Cardiac muscle cell (in vitro differentiated cells and primary cell): Measurements from ENCODE around the gene SC5D. TPM values are rescaled to one million over a fixed set of nuclear protein-coding genes. Genes with fewer than 3 reads are reported as not detected.

Experiments used
- DNase-seq, 2 donors: peaks; one replicate each; pipeline versions ENCODE4 v3.0.0 to v3.0.0-alpha.2; 2010 to 2017; ENCODE audit warnings: low read depth in 1 of 2, low spot score in 1 of 2
- H3K27ac ChIP-seq: fragments of 200-600 bp; sonication (generic); 2 replicates; pipeline ENCODE4 v1.5.1; 2016
- H3K27me3 ChIP-seq: fragments of 200-600 bp; sonication (generic); 2 replicates; pipeline ENCODE4 v1.6.0; 2016; ENCODE audit warnings: control low read depth
- H3K36me3 ChIP-seq: fragments of 200-600 bp; sonication (generic); 2 replicates; pipeline ENCODE4 v1.5.1; 2016; ENCODE audit warnings: control low read depth
- H3K4me1 ChIP-seq: fragments of 200-600 bp; sonication (generic); 2 replicates; pipeline ENCODE4 v1.8.1; 2017; ENCODE audit warnings: low read depth, mild to moderate bottlenecking, mixed run types
- H3K4me3 ChIP-seq: fragments of 200-600 bp; sonication (generic); 2 replicates; pipeline ENCODE4 v1.5.1; 2016; ENCODE audit warnings: mild to moderate bottlenecking
- H3K9me3 ChIP-seq: fragments of 200-600 bp; sonication (generic); 2 replicates; pipeline ENCODE4 v1.5.1; 2017; ENCODE audit warnings: low read depth, mild to moderate bottlenecking, control low read depth
- polyA plus RNA-seq: library from polyadenylated mRNA; unstranded; fragments of >200 nt; fragmentation: Nextera tagmentation; extraction: Ambion mirVana; gene quantifications from 2 replicates; pipeline ENCODE4 v1.2.1, GENCODE V29; 2016
- total RNA-seq: library from RNA; depleted of rRNA; stranded (reverse); fragments of >200 nt; gene quantifications from 2 replicates; pipeline ENCODE4 v1.2.3, GENCODE V29; 2016
- TF ChIP-seq, protein P1 (sequence below): IDR thresholded peaks from 2 replicates; pipeline ENCODE4 v1.5.1; 2012; ENCODE audit warnings: low read depth, mild to moderate bottlenecking, low read length

Gene SC5D
- total and polyA plus RNA-seq, 2 experiments from 2014 or later = 343 to 475 TPM

DNA sequence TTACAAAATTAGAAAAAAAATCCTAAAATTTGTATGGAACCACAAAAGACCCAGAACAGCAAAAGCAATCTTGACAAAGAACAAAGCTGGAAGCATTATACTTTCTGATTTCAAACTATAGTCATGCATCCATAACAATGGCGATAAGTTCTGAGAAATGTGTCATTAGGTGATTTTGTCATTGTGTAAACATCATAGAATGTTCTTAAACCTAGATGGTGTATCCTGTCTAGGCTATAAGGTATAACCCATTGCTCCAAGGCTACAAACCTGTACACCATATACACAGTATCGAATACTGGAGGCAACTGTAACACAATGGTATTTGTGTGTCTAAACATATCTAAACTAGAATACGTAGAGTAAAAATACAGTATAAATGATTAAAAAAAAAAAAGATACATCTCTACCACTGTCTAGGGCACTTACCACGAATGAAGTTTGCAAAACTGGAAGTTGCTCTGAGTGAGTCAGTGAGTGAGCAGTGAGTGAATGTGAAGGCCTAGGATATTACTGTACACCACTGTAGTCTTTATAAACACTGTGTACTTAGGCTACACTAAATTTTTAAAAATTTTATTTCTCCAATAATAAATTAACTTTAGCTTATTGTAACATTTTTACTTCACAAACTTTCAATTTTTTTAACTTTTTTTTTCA lies 18.1 kb upstream of the SC5D start:
- H3K4me1 ChIP-seq = peaks cover 19% of the 10 kb centered on the region
- DNase-seq = no peak
- no peak overlapping the region for H3K4me3 ChIP-seq
- H3K27me3 ChIP-seq = no peaks in the 10 kb centered on the region
- H3K9me3 ChIP-seq = no peaks in the 10 kb centered on the region
- TF ChIP-seq, protein P1, sequence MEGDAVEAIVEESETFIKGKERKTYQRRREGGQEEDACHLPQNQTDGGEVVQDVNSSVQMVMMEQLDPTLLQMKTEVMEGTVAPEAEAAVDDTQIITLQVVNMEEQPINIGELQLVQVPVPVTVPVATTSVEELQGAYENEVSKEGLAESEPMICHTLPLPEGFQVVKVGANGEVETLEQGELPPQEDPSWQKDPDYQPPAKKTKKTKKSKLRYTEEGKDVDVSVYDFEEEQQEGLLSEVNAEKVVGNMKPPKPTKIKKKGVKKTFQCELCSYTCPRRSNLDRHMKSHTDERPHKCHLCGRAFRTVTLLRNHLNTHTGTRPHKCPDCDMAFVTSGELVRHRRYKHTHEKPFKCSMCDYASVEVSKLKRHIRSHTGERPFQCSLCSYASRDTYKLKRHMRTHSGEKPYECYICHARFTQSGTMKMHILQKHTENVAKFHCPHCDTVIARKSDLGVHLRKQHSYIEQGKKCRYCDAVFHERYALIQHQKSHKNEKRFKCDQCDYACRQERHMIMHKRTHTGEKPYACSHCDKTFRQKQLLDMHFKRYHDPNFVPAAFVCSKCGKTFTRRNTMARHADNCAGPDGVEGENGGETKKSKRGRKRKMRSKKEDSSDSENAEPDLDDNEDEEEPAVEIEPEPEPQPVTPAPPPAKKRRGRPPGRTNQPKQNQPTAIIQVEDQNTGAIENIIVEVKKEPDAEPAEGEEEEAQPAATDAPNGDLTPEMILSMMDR = no peak
- no peaks in the 10 kb centered on the region for H3K36me3 ChIP-seq
- H3K27ac ChIP-seq = no peak overlapping the region

DNA sequence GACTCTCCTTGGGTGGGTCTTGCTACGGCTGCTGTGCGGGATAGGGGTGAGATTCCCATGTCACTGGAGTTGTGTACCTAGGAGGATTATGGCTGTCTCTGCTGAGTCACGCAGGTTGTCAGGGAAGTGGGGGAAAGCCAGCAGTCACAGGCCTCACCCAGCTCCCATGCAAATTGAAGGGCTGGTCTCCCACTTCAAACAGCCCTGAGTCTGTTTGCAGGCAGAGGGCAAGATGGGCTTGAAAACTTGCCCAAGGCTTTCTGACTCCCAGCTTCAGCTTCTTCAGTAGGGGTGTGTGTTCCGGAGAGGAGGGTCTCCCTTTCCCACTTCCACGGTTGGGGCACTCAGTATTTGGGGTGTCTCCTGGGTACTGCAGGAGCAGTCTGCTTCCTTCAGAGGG lies 10.9 kb upstream of the SC5D start:
- TF ChIP-seq, protein P1 = no peak
- DNase-seq = no peak
- H3K27ac ChIP-seq = peak overlapping the region; percentile 91
- H3K4me1 ChIP-seq = peaks cover 17% of the 10 kb centered on the region
- H3K4me3 ChIP-seq = no peak overlapping the region
- H3K27me3 ChIP-seq = no peaks in the 10 kb centered on the region
- H3K36me3 ChIP-seq = no peaks in the 10 kb centered on the region
- no peaks in the 10 kb centered on the region for H3K9me3 ChIP-seq

DNA sequence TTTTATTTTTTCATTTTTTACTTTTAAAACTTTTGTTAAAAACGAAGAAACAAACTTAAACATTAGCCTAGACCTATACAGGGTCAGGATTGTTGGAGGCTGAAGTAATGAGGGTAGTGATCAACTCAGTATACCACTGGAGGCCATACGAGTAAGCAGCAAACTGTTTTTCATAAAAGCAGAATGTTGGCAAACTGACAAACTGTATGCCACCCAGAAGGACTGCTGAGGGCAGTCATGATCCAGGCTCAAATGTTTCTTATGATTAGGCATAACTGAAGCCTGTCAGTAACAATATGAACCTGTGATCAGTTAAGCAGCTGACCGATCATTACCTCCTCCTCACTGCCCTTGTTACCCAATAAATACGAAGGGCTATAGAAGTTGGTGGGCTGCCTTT lies 10.2 kb upstream of the SC5D start:
- TF ChIP-seq, protein P1 = no peak

DNA sequence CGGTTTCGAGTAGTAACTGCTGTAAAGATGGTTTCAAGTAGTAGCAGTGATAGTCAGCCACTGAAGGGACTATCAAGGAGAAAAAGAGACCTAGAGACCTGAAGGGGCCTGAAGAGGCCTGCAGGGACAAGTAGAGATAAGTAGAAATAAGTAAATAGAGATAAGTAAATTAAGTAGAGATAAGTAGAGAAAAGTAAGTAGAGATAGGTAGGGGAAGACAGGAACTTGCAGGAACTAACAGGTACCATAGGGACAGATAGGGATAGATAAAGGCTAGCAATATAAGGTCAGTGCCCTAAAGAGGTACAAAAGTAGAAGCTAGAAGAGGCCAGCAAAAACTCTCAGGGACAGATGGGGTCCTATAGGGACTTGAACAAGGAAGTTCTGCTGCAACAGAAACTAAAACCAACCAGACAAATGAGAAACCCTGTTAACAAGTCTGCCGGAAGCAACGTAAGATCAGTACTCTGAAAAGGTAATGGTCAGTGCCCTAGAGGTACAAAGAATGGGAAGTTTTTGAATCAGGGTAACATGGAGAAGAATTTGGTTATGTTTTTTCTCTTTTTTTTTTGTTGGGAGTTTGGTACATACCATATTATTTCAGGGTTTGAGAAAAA lies 9.6 kb upstream of the SC5D start:
- Histone ChIP-seq H3K27me3 (no peaks in the 10 kb centered on the region), H3K27ac (peak overlapping the region; percentile 73), H3K4me3 (no peak overlapping the region), H3K4me1 (peaks cover 17% of the 10 kb centered on the region), H3K9me3 (no peaks in the 10 kb centered on the region), H3K36me3 (no peaks in the 10 kb centered on the region)
- TF ChIP-seq, protein P1 = no peak
- DNase-seq = no peak

More for the DNA sequence above, 10.2 kb upstream of the SC5D start:
- Histone ChIP-seq H3K27me3 (no peaks in the 10 kb centered on the region), H3K9me3 (no peaks in the 10 kb centered on the region), H3K27ac (peak overlapping the region; percentile 73), H3K36me3 (no peaks in the 10 kb centered on the region), H3K4me1 (peaks cover 17% of the 10 kb centered on the region), H3K4me3 (no peak overlapping the region)
- no peak for DNase-seq

DNA sequence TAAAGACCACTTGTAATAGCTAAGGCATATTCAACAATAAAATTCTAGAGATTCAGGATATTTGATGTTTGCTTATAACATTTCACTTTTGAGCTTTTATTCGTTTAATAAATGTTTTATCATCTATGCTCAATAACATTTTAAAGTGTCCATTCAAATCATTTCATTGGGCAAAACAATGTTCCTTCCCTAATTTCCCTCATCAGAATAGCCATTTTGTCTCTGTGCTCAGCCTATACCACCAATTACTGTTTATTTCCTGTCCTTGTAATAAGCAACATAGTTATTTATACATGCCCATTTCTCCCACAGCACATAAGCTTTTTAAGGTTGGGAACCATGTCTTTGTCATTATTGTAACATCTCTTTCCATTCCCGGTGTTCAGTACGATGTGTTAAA lies 1.3 kb upstream of the SC5D start:
- Histone ChIP-seq H3K9me3 (no peaks in the 10 kb centered on the region), H3K27ac (peak overlapping the region; percentile 91), H3K27me3 (no peaks in the 10 kb centered on the region), H3K4me1 (peaks cover 15% of the 10 kb centered on the region), H3K36me3 (peaks cover 2% of the 10 kb centered on the region), H3K4me3 (no peak overlapping the region)
- TF ChIP-seq, protein P1 = no peak
- no peak for DNase-seq
